Measurements from ENCODE around the gene INS. TPM values are rescaled to one million over a fixed set of nuclear protein-coding genes. Genes with fewer than 3 reads are reported as not detected.
"Not testable (repeated sequence)": the region's sequence is repeated elsewhere in the genome, so short reads cannot be mapped to it uniquely, and the experiment has no call there.

INS gene
- total and polyA plus RNA-seq, 4 experiments from 2014 or later, result not detected

- DNase-seq, result no peak
- no peaks in the 10 kb centered on the region for H3K9me3 ChIP-seq (ENCODE audit: control insufficient read depth in 1 of 2, low read length in 2 of 2)
- ChIA-PET POLR2A (ENCODE audit: partially characterized antibody) (no interaction called here), CTCF (ENCODE audit: partially characterized antibody) (no interaction called here)
- Mint-ChIP-seq H3K4me1 (peaks cover 0 to 3% (median 0%) of the 10 kb centered on the region in 4 donors), H3K4me3 (no peak overlapping the region), H3K27me3 (peaks cover 8 to 11% of the 10 kb centered on the region in 2 donors), H3K9me3 (no peaks in the 10 kb centered on the region), H3K36me3 (no peaks in the 10 kb centered on the region), H3K27ac (no peak overlapping the region)
- no peaks in the 10 kb centered on the region for H3K36me3 ChIP-seq (ENCODE audit: insufficient read depth, low read length)
- no peaks in the 10 kb centered on the region for H3K27me3 ChIP-seq (ENCODE audit: insufficient read depth, low read length)
- H3K4me3 ChIP-seq (ENCODE audit: low read length in 2 of 2), result no peak overlapping the region
- no peaks in the 10 kb centered on the region for H3K4me1 ChIP-seq (ENCODE audit: insufficient read depth, low read length)
- no peak overlapping the region for H3K27ac ChIP-seq (ENCODE audit: low read depth, low read length)
- intact Hi-C loops (cut with micrococcal nuclease), result no loop called here
These were observed 19.3 kb upstream of the INS start for GRCh38 chr11:2180347-2180746.

- no peak overlapping the region for H3K4me3 Mint-ChIP-seq
- H3K9me3 ChIP-seq (ENCODE audit: control insufficient read depth in 1 of 2, low read length in 2 of 2), result no peaks in the 10 kb centered on the region
- ChIA-PET CTCF (ENCODE audit: partially characterized antibody) (no interaction called here), POLR2A (ENCODE audit: partially characterized antibody) (no interaction called here)
- H3K27me3 Mint-ChIP-seq, result peaks cover 0 to 2% of the 10 kb centered on the region in 2 donors
- no peak overlapping the region for H3K27ac Mint-ChIP-seq
- H3K27me3 ChIP-seq (ENCODE audit: insufficient read depth, low read length), result no peaks in the 10 kb centered on the region
- no peak for DNase-seq
- peaks cover 0 to 3% (median 0%) of the 10 kb centered on the region in 4 donors for H3K4me1 Mint-ChIP-seq
- intact Hi-C loops (cut with micrococcal nuclease), result no loop called here
- H3K27ac ChIP-seq (ENCODE audit: low read depth, low read length), result no peak overlapping the region
- no peak overlapping the region for H3K4me3 ChIP-seq (ENCODE audit: low read length in 2 of 2)
- no peaks in the 10 kb centered on the region for H3K4me1 ChIP-seq (ENCODE audit: insufficient read depth, low read length)
- no peaks in the 10 kb centered on the region for H3K36me3 Mint-ChIP-seq
- H3K36me3 ChIP-seq (ENCODE audit: insufficient read depth, low read length), result no peaks in the 10 kb centered on the region
- H3K9me3 Mint-ChIP-seq, result no peaks in the 10 kb centered on the region
These were observed 18.5 kb upstream of the INS start for GRCh38 chr11:2179516-2179915.

GRCh38 chr11:2178906-2179494 is 18.0 kb upstream of the INS start:
- Histone ChIP-seq H3K4me1 (ENCODE audit: insufficient read depth, low read length) (no peaks in the 10 kb centered on the region), H3K4me3 (ENCODE audit: low read length in 2 of 2) (no peak overlapping the region), H3K27ac (ENCODE audit: low read depth, low read length) (no peak overlapping the region), H3K9me3 (ENCODE audit: control insufficient read depth in 1 of 2, low read length in 2 of 2) (no peaks in the 10 kb centered on the region), H3K27me3 (ENCODE audit: insufficient read depth, low read length) (no peaks in the 10 kb centered on the region), H3K36me3 (ENCODE audit: insufficient read depth, low read length) (no peaks in the 10 kb centered on the region)
- Mint-ChIP-seq H3K4me3 (no peak overlapping the region), H3K9me3 (no peaks in the 10 kb centered on the region), H3K4me1 (peaks cover 0 to 3% (median 0%) of the 10 kb centered on the region in 4 donors), H3K27ac (no peak overlapping the region), H3K36me3 (no peaks in the 10 kb centered on the region), H3K27me3 (peaks cover 0 to 2% of the 10 kb centered on the region in 2 donors)
- intact Hi-C loops (cut with micrococcal nuclease), result no loop called here
- no peak for DNase-seq
- ChIA-PET POLR2A (ENCODE audit: partially characterized antibody) (no interaction called here), CTCF (ENCODE audit: partially characterized antibody) (no interaction called here)

GRCh38 chr11:2178055-2178773 is 17.2 kb upstream of the INS start:
- H3K4me1 ChIP-seq (ENCODE audit: insufficient read depth, low read length); DNase-seq; H3K27ac Mint-ChIP-seq; H3K36me3 Mint-ChIP-seq; H3K4me3 Mint-ChIP-seq; H3K4me3 ChIP-seq (ENCODE audit: low read length in 2 of 2); H3K4me1 Mint-ChIP-seq; H3K9me3 Mint-ChIP-seq; CTCF ChIA-PET (ENCODE audit: partially characterized antibody); H3K36me3 ChIP-seq (ENCODE audit: insufficient read depth, low read length); H3K27me3 Mint-ChIP-seq; H3K27ac ChIP-seq (ENCODE audit: low read depth, low read length); intact Hi-C loops (cut with micrococcal nuclease); H3K27me3 ChIP-seq (ENCODE audit: insufficient read depth, low read length); POLR2A ChIA-PET (ENCODE audit: partially characterized antibody); H3K9me3 ChIP-seq (ENCODE audit: control insufficient read depth in 1 of 2, low read length in 2 of 2): not testable (repeated sequence)

- no peaks in the 10 kb centered on the region for H3K27me3 ChIP-seq (ENCODE audit: insufficient read depth, low read length)
- no peak overlapping the region for H3K4me3 Mint-ChIP-seq
- no peak for DNase-seq
- H3K27me3 Mint-ChIP-seq, result no peaks in the 10 kb centered on the region
- intact Hi-C loops (cut with micrococcal nuclease), result no loop called here
- H3K27ac ChIP-seq (ENCODE audit: low read depth, low read length), result no peak overlapping the region
- no peaks in the 10 kb centered on the region for H3K36me3 ChIP-seq (ENCODE audit: insufficient read depth, low read length)
- H3K36me3 Mint-ChIP-seq, result no peaks in the 10 kb centered on the region
- H3K4me3 ChIP-seq (ENCODE audit: low read length in 2 of 2), result no peak overlapping the region
- no peaks in the 10 kb centered on the region for H3K4me1 ChIP-seq (ENCODE audit: insufficient read depth, low read length)
- no peaks in the 10 kb centered on the region for H3K9me3 ChIP-seq (ENCODE audit: control insufficient read depth in 1 of 2, low read length in 2 of 2)
- no peaks in the 10 kb centered on the region for H3K9me3 Mint-ChIP-seq
- CTCF ChIA-PET (ENCODE audit: partially characterized antibody), result no interaction called here
- no peaks in the 10 kb centered on the region for H3K4me1 Mint-ChIP-seq
- POLR2A ChIA-PET (ENCODE audit: partially characterized antibody), result no interaction called here
- no peak overlapping the region for H3K27ac Mint-ChIP-seq
These were observed 16.1 kb upstream of the INS start for GRCh38 chr11:2177076-2177475.

- Mint-ChIP-seq H3K36me3 (no peaks in the 10 kb centered on the region), H3K27ac (peak overlapping the region in 1 of 7 donors; percentile 43), H3K9me3 (no peaks in the 10 kb centered on the region), H3K27me3 (no peaks in the 10 kb centered on the region), H3K4me3 (no peak overlapping the region), H3K4me1 (no peaks in the 10 kb centered on the region)
- Histone ChIP-seq H3K27me3 (ENCODE audit: insufficient read depth, low read length) (no peaks in the 10 kb centered on the region), H3K27ac (ENCODE audit: low read depth, low read length) (no peak overlapping the region), H3K4me1 (ENCODE audit: insufficient read depth, low read length) (no peaks in the 10 kb centered on the region), H3K36me3 (ENCODE audit: insufficient read depth, low read length) (no peaks in the 10 kb centered on the region), H3K9me3 (ENCODE audit: control insufficient read depth in 1 of 2, low read length in 2 of 2) (no peaks in the 10 kb centered on the region), H3K4me3 (ENCODE audit: low read length in 2 of 2) (no peak overlapping the region)
- POLR2A ChIA-PET (ENCODE audit: partially characterized antibody), result no interaction called here
- DNase-seq, result no peak
- CTCF ChIA-PET (ENCODE audit: partially characterized antibody), result no interaction called here
- intact Hi-C loops (cut with micrococcal nuclease), result no loop called here
These were observed 15.4 kb upstream of the INS start for GRCh38 chr11:2176389-2176900.

- no peaks in the 10 kb centered on the region for H3K4me1 ChIP-seq (ENCODE audit: insufficient read depth, low read length)
- no peaks in the 10 kb centered on the region for H3K9me3 ChIP-seq (ENCODE audit: control insufficient read depth in 1 of 2, low read length in 2 of 2)
- intact Hi-C loops (cut with micrococcal nuclease), result no loop called here
- DNase-seq, result no peak
- Mint-ChIP-seq H3K36me3 (no peaks in the 10 kb centered on the region), H3K9me3 (no peaks in the 10 kb centered on the region), H3K4me3 (no peak overlapping the region), H3K4me1 (no peaks in the 10 kb centered on the region), H3K27ac (no peak overlapping the region), H3K27me3 (no peaks in the 10 kb centered on the region)
- H3K4me3 ChIP-seq (ENCODE audit: low read length in 2 of 2), result no peak overlapping the region
- ChIA-PET CTCF (ENCODE audit: partially characterized antibody) (no interaction called here), POLR2A (ENCODE audit: partially characterized antibody) (no interaction called here)
- no peak overlapping the region for H3K27ac ChIP-seq (ENCODE audit: low read depth, low read length)
- no peaks in the 10 kb centered on the region for H3K36me3 ChIP-seq (ENCODE audit: insufficient read depth, low read length)
- H3K27me3 ChIP-seq (ENCODE audit: insufficient read depth, low read length), result no peaks in the 10 kb centered on the region
These were observed 14.7 kb upstream of the INS start for GRCh38 chr11:2175659-2176058.
